HepG2 (cell line): ENCODE data around the gene CD248. TPM values are rescaled to one million over a fixed set of nuclear protein-coding genes. Genes with fewer than 3 reads are reported as not detected.

ENCODE experiments used
- ATAC-seq: fragments of 200-7000 bp; cut with Tn5 transposase; 3 replicates; pipeline ENCODE4 v1.9.1; 2020; ENCODE audit warnings: mild to moderate bottlenecking, moderate library complexity
- BruUV-seq: library from RNA; stranded (reverse); fragments of 400-500 nt; replicated peaks from 2 replicates; lab custom pipeline; 2021; lab: Mats Ljungman, UMichigan
- CTCF ChIA-PET: fragments of 300-600 bp; formaldehyde crosslinking; extraction: SDS; loops from one replicate; lab custom pipeline; 2021; ENCODE audit warnings: low total read pairs, inconsistent platforms, low intra/inter-chr PET ratio; lab: Yijun Ruan, JAX
- POLR2A ChIA-PET: fragments of 350-600 bp; sonication (Branson Sonifier 250); formaldehyde crosslinking; loops from one replicate; lab custom pipeline; 2020; ENCODE audit warnings: antibody characterized with exemption, inconsistent platforms; lab: Yijun Ruan, JAX
- DNase-seq: peaks from one replicate; pipeline ENCODE4 v3.0.0-alpha.2; 2015; ENCODE audit warnings: low spot score
- FAIRE-seq: peaks from 3 replicates; lab custom pipeline; 2011; peaks lifted over from hg19 to GRCh38; lab: Jason Lieb, UNC
- H2AFZ ChIP-seq: one replicate; pipeline ENCODE4 v1.6.1; 2011; ENCODE audit warnings: low read length, inconsistent platforms
- H3K27ac ChIP-seq: fragments of 300-600 bp; 3 replicates; pipeline ENCODE4 v1.8.0; 2011; ENCODE audit warnings: mixed run types, mild to moderate bottlenecking, mixed read lengths, low read length, inconsistent platforms; ENCODE audit not compliant: insufficient read depth; ENCODE audit errors: extremely low read length
- H3K27me3 ChIP-seq, 2 experiments: fragments of 200-600 bp in 1 of 2; 2 replicates in 1 of 2; 3 replicates in 1 of 2; pipeline versions ENCODE4 v1.6.0 to v1.8.0; 2011; ENCODE audit warnings: low read length in 2 of 2, mild to moderate bottlenecking in 2 of 2, moderate library complexity in 2 of 2, inconsistent platforms in 1 of 2; ENCODE audit not compliant: insufficient read depth in 2 of 2, control insufficient read depth in 1 of 2
- H3K36me3 ChIP-seq, 2 experiments: fragments of 200-600 bp in 1 of 2; replicated peaks in 1 of 2; 2 replicates in 1 of 2; 3 replicates in 1 of 2; pipeline versions ENCODE4 v1.5.1 to v1.8.0; 2011; ENCODE audit warnings: low read length in 2 of 2, inconsistent platforms in 1 of 2; ENCODE audit not compliant: insufficient read depth in 2 of 2, control insufficient read depth in 1 of 2
- H3K4me1 ChIP-seq: 2 replicates; pipeline ENCODE4 v1.5.1; 2012; ENCODE audit warnings: low read length, inconsistent platforms; ENCODE audit not compliant: insufficient read depth
- H3K4me2 ChIP-seq: 2 replicates; pipeline ENCODE4 v1.6.0; 2011; ENCODE audit warnings: low read depth, low read length, inconsistent platforms
- H3K4me3 ChIP-seq, 3 experiments: fragments of 200-600 bp in 1 of 3; sonication (generic), shearing (Covaris generic) in 1 of 3; replicated peaks in 1 of 3; 2 replicates each; pipeline ENCODE4 v1.5.1; 2011 to 2016; ENCODE audit warnings: low read length in 3 of 3, inconsistent platforms in 2 of 3, low read depth in 2 of 3, mild to moderate bottlenecking in 2 of 3, control low read depth in 1 of 3, mixed read lengths in 1 of 3; ENCODE audit not compliant: insufficient read depth in 1 of 3
- H3K79me2 ChIP-seq: one replicate; pipeline ENCODE4 v1.6.1; 2011; ENCODE audit warnings: low read length, inconsistent platforms; ENCODE audit not compliant: insufficient read depth
- H3K9ac ChIP-seq: 2 replicates; pipeline ENCODE4 v1.6.0; 2011; ENCODE audit warnings: mild to moderate bottlenecking, low read depth, low read length, inconsistent platforms; ENCODE audit not compliant: insufficient read depth
- H3K9me3 ChIP-seq: 2 replicates; pipeline ENCODE4 v1.5.1; 2012; ENCODE audit warnings: mild to moderate bottlenecking, low read length
- H4K20me1 ChIP-seq: 2 replicates; pipeline ENCODE4 v1.6.0; 2011; ENCODE audit warnings: inconsistent platforms, mild to moderate bottlenecking, low read length, moderate library complexity; ENCODE audit not compliant: insufficient read depth
- IRX3 ChIP-seq: sonication (generic); formaldehyde crosslinking; IDR thresholded peaks from 2 replicates; pipeline ENCODE4 v1.8.1; 2023; ENCODE audit warnings: mild to moderate bottlenecking, low read depth, missing genetic modification reagents, borderline replicate concordance
- NRL ChIP-seq: sonication (generic); formaldehyde crosslinking; IDR thresholded peaks from 2 replicates; pipeline ENCODE4 v1.5.0; 2020; ENCODE audit warnings: missing genetic modification reagents, mild to moderate bottlenecking, moderate library complexity, borderline replicate concordance
- PHF20 ChIP-seq: sonication (generic); formaldehyde crosslinking; IDR thresholded peaks from 2 replicates; pipeline ENCODE4 v1.5.0; 2020; ENCODE audit warnings: mild to moderate bottlenecking, missing genetic modification reagents
- POLR2A ChIP-seq, 2 experiments: IDR thresholded peaks; 2 replicates each; pipeline ENCODE4 v1.6.1; 2011; ENCODE audit warnings: low read depth in 2 of 2, low read length in 2 of 2, mild to moderate bottlenecking in 1 of 2, moderate library complexity in 1 of 2; ENCODE audit not compliant: insufficient read depth in 1 of 2
- POLR2AphosphoS5 ChIP-seq: IDR thresholded peaks from 2 replicates; pipeline ENCODE4 v1.6.1; 2012; ENCODE audit warnings: low read depth, low read length
- RORA ChIP-seq: sonication (generic); formaldehyde crosslinking; IDR thresholded peaks from 2 replicates; pipeline ENCODE4 v1.5.0; 2020; ENCODE audit warnings: mild to moderate bottlenecking, missing genetic modification reagents, moderate library complexity
- ZKSCAN1 ChIP-seq: fragments of 150-350 bp; IDR thresholded peaks from 2 replicates; pipeline ENCODE4 v1.6.1; 2014; ENCODE audit warnings: low read length
- ZNF230 ChIP-seq: sonication (generic); formaldehyde crosslinking; IDR thresholded peaks from 2 replicates; pipeline ENCODE4 v1.4.0; 2020; ENCODE audit warnings: mild to moderate bottlenecking, missing genetic modification reagents
- whole genome bisulfite sequencing: methylation state at CpG from one replicate; pipeline ENCODE4 v1.1.6; 2017; ENCODE audit warnings: low lambda C conversion rate; 5-methylcytosine and 5-hydroxymethylcytosine counted together
- in situ Hi-C: cut with HindIII; loops from 2 replicates; pipeline ENCODE4 v1.10.0; 2017; ENCODE audit warnings: low pct_unique_long_range_greater_than_20kb; ENCODE audit not compliant: extremely low pct_ligation_motif_present
- intact Hi-C: fragments of 100-400 bp; cut with micrococcal nuclease; formaldehyde crosslinking; loops from one replicate; pipeline ENCODE4 v1.10.0; 2022; ENCODE audit not compliant: unreplicated experiment
- polyA plus RNA-seq, 8 experiments: library from polyadenylated mRNA; depleted of rRNA in 3 of 8; stranded (reverse) in 7 of 8; unstranded in 1 of 8; fragments of >200 nt; fragmentation: Illumina TruSeq in 4 of 8; extraction: Trizol in 4 of 8; gene quantifications; 2 replicates each; pipeline versions ENCODE4 v1.2.1 to v1.2.3, GENCODE V29; 2011 to 2016; ENCODE audit warnings: low read depth in 4 of 8, missing spikeins in 1 of 8, mixed read lengths in 1 of 8; ENCODE audit not compliant: insufficient read depth in 1 of 8
- total RNA-seq, 5 experiments: library from RNA; depleted of rRNA; stranded (reverse); fragments of >200 nt; fragmentation: Illumina TruSeq; extraction: Trizol; gene quantifications; 2 replicates each; pipeline ENCODE4 v1.2.3, GENCODE V29; 2016; ENCODE audit warnings: low read depth in 1 of 5
- TF ChIP-seq, protein P1 (sequence below): sonication (generic); formaldehyde crosslinking; IDR thresholded peaks from 2 replicates; pipeline ENCODE4 v1.4.0; 2020; ENCODE audit warnings: missing genetic modification reagents
- TF ChIP-seq, protein P2 (sequence below): sonication (generic); formaldehyde crosslinking; IDR thresholded peaks from 2 replicates; pipeline ENCODE4 v1.8.1; 2023; ENCODE audit warnings: mild to moderate bottlenecking, missing genetic modification reagents
- TF ChIP-seq, protein P3 (sequence below): sonication (generic); formaldehyde crosslinking; IDR thresholded peaks from 2 replicates; pipeline ENCODE4 v1.8.0; 2023; ENCODE audit warnings: mild to moderate bottlenecking, missing genetic modification reagents

The CD248 gene
- total and polyA plus RNA-seq, 2 of the 13 experiments (the other 11 are each of a cell fraction or from before 2014, with no cell fraction given), result 0.25 to 0.35 TPM

DNA sequence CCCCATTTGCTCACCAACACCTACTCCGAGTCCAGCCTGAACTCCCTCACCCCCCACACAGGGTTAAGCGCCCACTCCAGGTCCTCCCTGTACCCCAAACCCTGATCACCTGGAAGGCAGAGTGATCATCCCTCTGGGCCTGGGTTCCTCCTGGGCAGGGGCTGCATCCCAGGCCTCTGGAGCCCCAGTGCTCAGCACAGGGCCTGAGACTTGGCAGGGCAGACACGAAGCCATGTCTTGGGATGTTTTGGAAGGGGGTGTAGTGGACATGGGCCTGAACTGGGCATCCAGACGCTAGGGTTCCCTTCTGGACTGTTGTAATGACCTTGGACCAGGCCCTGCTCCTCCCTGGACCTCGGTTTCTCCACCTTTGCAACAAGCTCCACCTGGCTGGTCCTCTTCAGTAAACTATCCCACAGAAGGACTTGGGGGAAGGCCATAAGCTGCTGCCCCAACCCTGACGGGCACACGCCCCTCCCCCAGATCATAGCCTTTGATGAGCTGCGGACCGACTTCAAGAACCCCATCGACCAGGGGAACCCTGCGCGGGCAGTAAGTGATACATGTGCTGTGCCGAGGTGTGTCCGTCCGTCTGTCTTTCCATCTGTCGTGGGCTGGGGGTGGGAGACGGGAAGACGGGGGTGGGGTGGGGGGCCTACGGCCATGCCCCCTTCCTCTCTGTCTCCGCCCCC is 34.9 kb downstream of the CD248 start:
- Histone ChIP-seq H2AFZ (no peak overlapping the region), H3K9me3 (no peaks in the 10 kb centered on the region), H3K79me2 (peaks cover 13% of the 10 kb centered on the region), H3K27me3 (peaks cover 3 to 9% of the 10 kb centered on the region in 2 experiments; a peak in 3 of 5 replicates), H3K27ac (no peak overlapping the region), H3K36me3 (peaks cover 5 to 20% of the 10 kb centered on the region in 2 experiments; a peak in 4 of 5 replicates), H3K4me1 (peaks cover 58% of the 10 kb centered on the region), H3K9ac (no peak overlapping the region), H4K20me1 (peaks cover 6% of the 10 kb centered on the region), H3K4me2 (no peak overlapping the region), H3K4me3 (no peak overlapping the region)
- ChIA-PET CTCF (interaction anchor here (1.7 to 1.8 kb wide), 2 partner anchors 46 to 59 kb away, joined by 8 to 26 read pairs; no protein-coding TSS in a partner anchor), POLR2A (interaction anchor here (1.3 to 2.3 kb wide), 4 partner anchors 9 to 54 kb away, joined by 3 to 9 read pairs (median 6); partner anchors contain the start of genes RAB1B and RIN1)
- BruUV-seq, result no TSS peak
- ATAC-seq (no peak), FAIRE-seq (no peak), DNase-seq (no peak)
- in situ Hi-C loops (no loop called here), intact Hi-C loops (no loop called here)
- WGBS, result 53% methylated on average over 15 of the region's 20 CpGs
- TF ChIP-seq NRL (CRISPR knock-in tag), result no peak
- TF ChIP-seq POLR2AphosphoS5, result peak; percentile 35; the same call in 1 of the 2 replicates
- TF ChIP-seq RORA (CRISPR knock-in tag), result no peak
- TF ChIP-seq PHF20, result no peak
- TF ChIP-seq, protein P1, sequence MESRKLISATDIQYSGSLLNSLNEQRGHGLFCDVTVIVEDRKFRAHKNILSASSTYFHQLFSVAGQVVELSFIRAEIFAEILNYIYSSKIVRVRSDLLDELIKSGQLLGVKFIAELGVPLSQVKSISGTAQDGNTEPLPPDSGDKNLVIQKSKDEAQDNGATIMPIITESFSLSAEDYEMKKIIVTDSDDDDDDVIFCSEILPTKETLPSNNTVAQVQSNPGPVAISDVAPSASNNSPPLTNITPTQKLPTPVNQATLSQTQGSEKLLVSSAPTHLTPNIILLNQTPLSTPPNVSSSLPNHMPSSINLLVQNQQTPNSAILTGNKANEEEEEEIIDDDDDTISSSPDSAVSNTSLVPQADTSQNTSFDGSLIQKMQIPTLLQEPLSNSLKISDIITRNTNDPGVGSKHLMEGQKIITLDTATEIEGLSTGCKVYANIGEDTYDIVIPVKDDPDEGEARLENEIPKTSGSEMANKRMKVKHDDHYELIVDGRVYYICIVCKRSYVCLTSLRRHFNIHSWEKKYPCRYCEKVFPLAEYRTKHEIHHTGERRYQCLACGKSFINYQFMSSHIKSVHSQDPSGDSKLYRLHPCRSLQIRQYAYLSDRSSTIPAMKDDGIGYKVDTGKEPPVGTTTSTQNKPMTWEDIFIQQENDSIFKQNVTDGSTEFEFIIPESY, result no peak
- 0 out of 2 replicates have a peak, but pooled peaks have one; percentile 24 for TF ChIP-seq IRX3 (CRISPR knock-in tag)
- TF ChIP-seq ZKSCAN1, result no peak
- TF ChIP-seq, protein P2, sequence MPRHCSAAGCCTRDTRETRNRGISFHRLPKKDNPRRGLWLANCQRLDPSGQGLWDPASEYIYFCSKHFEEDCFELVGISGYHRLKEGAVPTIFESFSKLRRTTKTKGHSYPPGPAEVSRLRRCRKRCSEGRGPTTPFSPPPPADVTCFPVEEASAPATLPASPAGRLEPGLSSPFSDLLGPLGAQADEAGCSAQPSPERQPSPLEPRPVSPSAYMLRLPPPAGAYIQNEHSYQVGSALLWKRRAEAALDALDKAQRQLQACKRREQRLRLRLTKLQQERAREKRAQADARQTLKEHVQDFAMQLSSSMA, result 0 out of 2 replicates have a peak, but pooled peaks have one; percentile 32
- TF ChIP-seq, protein P3, sequence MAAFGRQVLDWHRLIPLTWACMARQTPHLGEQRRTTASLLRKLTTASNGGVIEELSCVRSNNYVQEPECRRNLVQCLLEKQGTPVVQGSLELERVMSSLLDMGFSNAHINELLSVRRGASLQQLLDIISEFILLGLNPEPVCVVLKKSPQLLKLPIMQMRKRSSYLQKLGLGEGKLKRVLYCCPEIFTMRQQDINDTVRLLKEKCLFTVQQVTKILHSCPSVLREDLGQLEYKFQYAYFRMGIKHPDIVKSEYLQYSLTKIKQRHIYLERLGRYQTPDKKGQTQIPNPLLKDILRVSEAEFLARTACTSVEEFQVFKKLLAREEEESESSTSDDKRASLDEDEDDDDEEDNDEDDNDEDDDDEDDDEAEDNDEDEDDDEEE (CRISPR knock-in tag), result no peak
- peak in 1 of 2 experiments; percentile 33; a peak in 1 of 4 replicates for TF ChIP-seq POLR2A (IDR thresholded peaks at IDR 0.05; ENCODE audit: insufficient read depth in 1 of 2, low read depth in 2 of 2, low read length in 2 of 2)
- TF ChIP-seq ZNF230 (CRISPR knock-in tag), result no peak
